ENCODE measurements around the gene SAYSD1.

The SAYSD1 gene

GRCh38 chr6:39113788-39114187 lies 1.2 kb downstream of the SAYSD1 start:
- TF ChIP-seq FOXP2 (optimal IDR thresholded peaks at IDR 0.05; ENCODE audit: borderline replicate concordance, extremely low read depth, extremely low read length, insufficient read depth) = no peak

GRCh38 chr6:39111280-39111679 lies 3.7 kb downstream of the SAYSD1 start:
- TF ChIP-seq TAF1 (IDR thresholded peaks at IDR 0.05; ENCODE audit: borderline replicate concordance, insufficient read depth, low read length) (no peak), FOXP2 (optimal IDR thresholded peaks at IDR 0.05; ENCODE audit: borderline replicate concordance, extremely low read depth, extremely low read length, insufficient read depth) (no peak), REST (IDR thresholded peaks at IDR 0.05; ENCODE audit: insufficient read depth in 1 of 2, low read depth in 2 of 2, low read length in 2 of 2) (no peak), SIN3A (IDR thresholded peaks at IDR 0.05; ENCODE audit: borderline replicate concordance, insufficient read depth, low read length) (no peak), POLR2AphosphoS5 (IDR thresholded peaks at IDR 0.05; ENCODE audit: low read depth, low read length) (no peak)

GRCh38 chr6:39108041-39108839 lies 6.7 kb downstream of the SAYSD1 start:
- no peak for TF ChIP-seq TAF1 (IDR thresholded peaks at IDR 0.05; ENCODE audit: borderline replicate concordance, insufficient read depth, low read length)
- no peak for TF ChIP-seq POLR2AphosphoS5 (IDR thresholded peaks at IDR 0.05; ENCODE audit: low read depth, low read length)
- TF ChIP-seq SIN3A (IDR thresholded peaks at IDR 0.05; ENCODE audit: borderline replicate concordance, insufficient read depth, low read length) = no peak
- no peak for TF ChIP-seq REST (IDR thresholded peaks at IDR 0.05; ENCODE audit: insufficient read depth in 1 of 2, low read depth in 2 of 2, low read length in 2 of 2)
- no peak for TF ChIP-seq FOXP2 (optimal IDR thresholded peaks at IDR 0.05; ENCODE audit: borderline replicate concordance, extremely low read depth, extremely low read length, insufficient read depth)

- no peak for TF ChIP-seq REST (IDR thresholded peaks at IDR 0.05; ENCODE audit: insufficient read depth in 1 of 2, low read depth in 2 of 2, low read length in 2 of 2)
- no peak for TF ChIP-seq POLR2AphosphoS5 (IDR thresholded peaks at IDR 0.05; ENCODE audit: low read depth, low read length)
- TF ChIP-seq SIN3A (IDR thresholded peaks at IDR 0.05; ENCODE audit: borderline replicate concordance, insufficient read depth, low read length) = no peak
- no peak for TF ChIP-seq TAF1 (IDR thresholded peaks at IDR 0.05; ENCODE audit: borderline replicate concordance, insufficient read depth, low read length)
- no peak for TF ChIP-seq FOXP2 (optimal IDR thresholded peaks at IDR 0.05; ENCODE audit: borderline replicate concordance, extremely low read depth, extremely low read length, insufficient read depth)
These were observed 7.3 kb downstream of the SAYSD1 start for GRCh38 chr6:39107641-39108040.

- no peak for TF ChIP-seq SIN3A (IDR thresholded peaks at IDR 0.05; ENCODE audit: borderline replicate concordance, insufficient read depth, low read length)
- TF ChIP-seq REST (IDR thresholded peaks at IDR 0.05; ENCODE audit: insufficient read depth in 1 of 2, low read depth in 2 of 2, low read length in 2 of 2) = no peak
These were observed 8.0 kb downstream of the SAYSD1 start for GRCh38 chr6:39107034-39107433.

Data from PFSK-1 (cell line).